HG03460 (cell line): ENCODE data around the gene TEX44.

Source experiments
- ATAC-seq: cut with Tn5 transposase; IDR thresholded peaks from one replicate; pipeline ENCODE4 v1.9.1; 2021; ENCODE audit not compliant: unreplicated experiment

TEX44 gene

GRCh38 chr2:231632559-231633142, 40.0 kb downstream of the TEX44 start:
- ATAC-seq = no peak

DNA sequence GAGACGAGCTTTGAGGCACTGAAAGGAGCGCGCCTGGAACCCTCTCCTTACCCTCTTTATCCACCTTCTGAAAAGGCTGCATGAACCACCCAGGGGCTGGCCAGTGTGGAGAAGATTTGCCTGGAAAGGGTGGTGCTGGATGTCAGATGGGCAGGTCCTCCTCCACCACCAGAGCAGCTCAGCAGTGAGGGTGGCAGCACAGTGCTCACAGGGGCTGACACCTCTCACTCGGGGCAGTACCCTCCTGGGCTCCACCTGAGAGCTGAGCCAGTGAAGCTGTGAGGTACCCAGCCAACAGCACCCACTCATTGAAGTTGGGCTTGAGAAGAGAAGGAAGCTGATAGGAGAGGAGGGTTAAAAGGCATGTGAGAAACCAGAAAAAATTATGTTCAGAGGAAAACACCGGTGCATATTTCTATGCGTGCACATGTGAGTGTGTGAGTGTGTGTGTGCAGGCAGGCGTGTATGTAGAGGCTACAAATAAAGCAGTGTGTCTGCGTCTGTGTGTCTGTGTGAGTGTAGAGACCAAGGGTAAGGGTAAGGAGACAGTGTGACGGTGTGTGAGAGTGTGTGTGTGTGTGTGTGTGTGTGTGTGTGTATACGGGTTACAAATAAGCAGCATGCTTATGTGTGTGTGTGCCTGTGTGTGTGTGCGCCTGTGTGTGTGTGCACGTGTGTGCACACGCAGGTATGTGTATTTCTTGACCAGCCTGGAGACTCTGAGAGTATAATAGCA, 40.7 kb downstream of the TEX44 start:
- no peak for ATAC-seq

DNA sequence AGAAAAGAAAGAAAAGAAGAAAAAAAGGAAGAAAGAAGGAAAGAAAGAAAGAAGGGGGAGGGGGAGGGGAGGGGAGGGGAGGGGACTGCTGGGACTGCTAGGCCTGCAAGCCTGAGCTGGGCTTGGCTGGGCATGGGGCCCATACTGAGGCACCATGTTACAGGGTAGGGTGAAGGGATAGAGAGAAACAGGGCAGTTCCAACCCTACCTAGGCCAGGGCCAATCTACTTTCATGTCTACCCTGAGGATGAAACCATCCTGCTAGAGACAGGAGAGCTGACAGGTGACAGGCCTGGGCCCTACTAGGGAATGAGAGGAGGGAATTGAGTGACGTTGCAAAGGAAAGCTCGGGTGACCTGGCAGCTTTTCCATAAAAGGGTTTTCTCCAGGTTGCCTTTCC, 41.7 kb downstream of the TEX44 start:
- no peak for ATAC-seq

GRCh38 chr2:231634951-231635875, 42.5 kb downstream of the TEX44 start:
- no peak for ATAC-seq

GRCh38 chr2:231640241-231640640, 47.6 kb downstream of the TEX44 start:
- ATAC-seq = no peak

DNA sequence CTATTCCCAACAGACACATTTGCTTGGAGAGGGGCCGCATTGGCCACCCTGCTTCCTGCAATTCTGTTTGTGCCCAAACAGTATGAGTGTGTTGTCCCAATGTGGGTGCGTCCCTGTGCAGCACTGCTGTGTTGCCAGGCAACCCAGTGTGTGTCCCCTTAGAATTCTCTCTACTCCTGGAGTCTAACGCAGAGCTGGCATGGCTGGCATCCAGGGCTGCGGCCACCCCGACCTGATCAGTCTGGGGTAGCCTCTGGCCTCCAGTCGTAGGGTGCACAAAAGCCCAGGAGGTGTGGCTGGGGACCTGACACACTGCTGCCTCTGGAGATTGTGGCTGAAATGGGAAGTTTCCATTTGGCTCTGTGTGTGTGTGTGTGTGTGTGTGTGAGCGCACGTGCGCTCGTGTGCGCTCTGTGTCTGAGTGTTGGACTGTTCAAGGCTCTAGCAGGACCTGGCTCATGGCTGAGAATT, 48.0 kb downstream of the TEX44 start:
- ATAC-seq = no peak

GRCh38 chr2:231642631-231643494, 50.2 kb downstream of the TEX44 start:
- ATAC-seq = peak; percentile 63

DNA sequence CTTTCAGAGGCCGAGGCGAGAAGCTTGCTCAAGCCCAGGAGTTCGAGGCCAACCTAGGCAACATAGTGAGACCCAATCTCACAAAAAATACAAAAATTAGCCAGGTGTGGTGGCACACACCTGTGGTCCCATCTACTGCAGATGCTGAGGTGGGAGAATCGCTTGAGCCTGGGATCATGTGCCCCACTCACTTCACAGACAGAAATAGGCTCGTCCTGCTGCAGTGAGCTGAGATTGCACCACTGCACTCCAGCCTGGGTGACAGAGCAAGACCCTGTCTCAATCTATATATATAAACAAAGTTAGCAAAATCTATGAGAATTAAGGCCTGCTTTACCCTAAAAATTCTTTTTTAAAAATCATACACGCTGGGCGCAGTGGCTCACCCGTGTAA, 50.8 kb downstream of the TEX44 start:
- ATAC-seq = no peak
